Spinal cord (tissue), 10 donors: ENCODE measurements around the gene ANKRD11. TPM values are rescaled to one million over a fixed set of nuclear protein-coding genes. Genes with fewer than 3 reads are reported as not detected.

Experiments
- DNase-seq, 6 donors: peaks; one replicate each; pipeline versions ENCODE4 v3.0.0 to v3.0.0-alpha.2; 2013 to 2015; ENCODE audit warnings: low spot score in 6 of 6, low read depth in 4 of 6
- H3K27ac ChIP-seq: one replicate; pipeline ENCODE4 v1.5.1; 2013; ENCODE audit warnings: low read depth, low read length, control low read depth
- H3K27me3 ChIP-seq: one replicate; pipeline ENCODE4 v1.6.1; 2013; ENCODE audit warnings: low read length; ENCODE audit not compliant: control insufficient read depth, insufficient read depth
- H3K36me3 ChIP-seq: one replicate; pipeline ENCODE4 v1.6.1; 2013; ENCODE audit warnings: low read length; ENCODE audit not compliant: control insufficient read depth, insufficient read depth
- H3K4me1 ChIP-seq: one replicate; pipeline ENCODE4 v1.6.1; 2013; ENCODE audit warnings: low read length; ENCODE audit not compliant: control insufficient read depth, insufficient read depth
- H3K4me3 ChIP-seq: one replicate; pipeline ENCODE4 v1.5.1; 2013; ENCODE audit warnings: low read depth, low read length, control low read depth
- H3K9me3 ChIP-seq: one replicate; pipeline ENCODE4 v1.6.1; 2013; ENCODE audit warnings: low read length; ENCODE audit not compliant: control insufficient read depth, insufficient read depth
- WGBS: methylation state at CpG from one replicate; pipeline ENCODE4 v1.1.5; 2013; ENCODE audit warnings: missing lambda C conversion rate; ENCODE audit not compliant: insufficient coverage; 5-methylcytosine and 5-hydroxymethylcytosine counted together
- polyA plus RNA-seq, 2 donors: library from polyadenylated mRNA; unstranded; fragments of 120-200 nt; gene quantifications; one replicate each; pipeline ENCODE4 v1.2.1, GENCODE V29; 2013; ENCODE audit not compliant: insufficient read length in 2 of 2
- total RNA-seq, 2 donors: library from RNA; depleted of rRNA in 1 of 2; stranded (reverse); fragments of 120-200 nt in 1 of 2; fragments of >200 nt in 1 of 2; gene quantifications; one replicate each; pipeline versions ENCODE4 v1.2.3 to v1.2.4, GENCODE V29; 2013 to 2014
- donor health status: healthy.

The ANKRD11 gene
- total and polyA plus RNA-seq, 4 donors: 38.2 to 104 (median 73.5) TPM

DNA sequence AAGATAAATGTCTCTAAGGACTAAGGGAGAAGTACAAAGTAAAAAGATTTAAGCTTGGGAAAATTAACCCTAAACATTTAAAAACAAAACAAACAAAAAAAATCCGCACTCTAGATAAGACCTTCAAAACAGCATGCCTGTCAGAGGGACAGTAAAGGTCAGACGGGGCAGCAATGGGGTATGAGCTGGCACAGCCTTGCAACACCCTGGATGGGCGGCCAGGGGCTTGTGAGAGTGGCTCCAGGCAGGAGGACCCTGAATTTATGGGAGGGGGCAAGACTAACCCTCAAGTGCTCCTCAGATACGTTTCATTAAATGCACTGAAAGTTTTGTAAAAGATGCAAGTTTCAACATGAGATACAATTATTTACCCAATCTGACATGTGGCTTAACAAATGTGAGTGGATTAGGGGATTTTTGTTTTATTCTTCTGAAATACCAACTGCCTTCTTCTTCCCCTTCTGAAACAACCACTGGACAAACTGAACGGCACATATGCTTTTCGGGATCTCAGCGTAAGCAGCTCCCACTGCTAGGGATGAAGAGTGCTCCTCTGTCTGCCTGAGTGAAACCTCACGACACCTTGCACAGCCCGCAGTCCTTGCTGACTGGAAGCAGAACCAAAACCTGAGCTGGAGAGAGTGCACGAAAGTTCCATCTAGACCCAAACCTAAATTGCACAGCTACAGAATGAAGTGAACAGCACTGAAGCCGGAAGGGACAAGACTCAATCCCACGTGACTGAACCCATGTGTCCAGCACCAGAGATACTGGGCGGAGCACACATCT is 128.4 kb downstream of the ANKRD11 start:
- H3K36me3 ChIP-seq: peaks cover 8% of the 10 kb centered on the region
- H3K27ac ChIP-seq: no peak overlapping the region
- no peak for DNase-seq
- H3K27me3 ChIP-seq: no peaks in the 10 kb centered on the region
- no peaks in the 10 kb centered on the region for H3K9me3 ChIP-seq
- H3K4me3 ChIP-seq: no peak overlapping the region
- H3K4me1 ChIP-seq: peaks cover 63% of the 10 kb centered on the region
- 93% methylated on average over 6 of the region's 13 CpGs for WGBS

DNA sequence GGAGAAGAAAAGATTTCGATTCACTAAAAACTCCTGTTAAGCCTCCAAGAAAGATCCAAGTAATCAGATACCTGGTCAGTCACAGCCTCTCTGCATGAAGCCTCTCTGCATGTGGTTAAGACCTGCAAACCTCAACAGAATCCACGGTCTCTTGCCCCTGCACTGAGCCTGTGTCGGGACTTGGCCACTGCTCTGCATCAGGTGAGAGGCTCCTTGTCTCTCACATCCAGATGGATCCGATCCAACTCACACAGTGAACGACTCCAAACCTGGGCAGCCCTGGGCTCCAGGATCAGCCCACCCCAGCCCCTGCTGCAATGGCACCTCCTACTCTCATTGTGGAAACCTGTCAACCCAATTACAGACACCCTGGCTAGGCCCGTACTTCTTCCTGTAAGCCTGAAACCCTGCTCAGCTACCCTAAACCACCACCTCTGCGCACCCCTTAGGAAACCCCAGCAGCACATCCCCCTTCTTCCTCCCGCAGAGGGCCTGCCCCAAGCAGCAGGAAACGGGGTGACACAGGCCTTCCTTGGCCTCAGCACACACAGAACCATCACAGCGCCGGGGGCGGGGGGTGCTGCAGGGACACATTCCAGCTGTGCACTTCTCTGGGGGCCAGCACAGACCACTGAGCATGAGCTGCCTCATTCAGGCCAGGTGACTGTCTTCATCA is 129.5 kb downstream of the ANKRD11 start:
- H3K27me3 ChIP-seq: no peaks in the 10 kb centered on the region
- H3K9me3 ChIP-seq: no peaks in the 10 kb centered on the region
- H3K4me3 ChIP-seq: no peak overlapping the region
- DNase-seq: no peak
- 67% methylated on average over 11 of the region's 12 CpGs for WGBS
- H3K36me3 ChIP-seq: peaks cover 8% of the 10 kb centered on the region
- peaks cover 64% of the 10 kb centered on the region for H3K4me1 ChIP-seq
- H3K27ac ChIP-seq: no peak overlapping the region

DNA sequence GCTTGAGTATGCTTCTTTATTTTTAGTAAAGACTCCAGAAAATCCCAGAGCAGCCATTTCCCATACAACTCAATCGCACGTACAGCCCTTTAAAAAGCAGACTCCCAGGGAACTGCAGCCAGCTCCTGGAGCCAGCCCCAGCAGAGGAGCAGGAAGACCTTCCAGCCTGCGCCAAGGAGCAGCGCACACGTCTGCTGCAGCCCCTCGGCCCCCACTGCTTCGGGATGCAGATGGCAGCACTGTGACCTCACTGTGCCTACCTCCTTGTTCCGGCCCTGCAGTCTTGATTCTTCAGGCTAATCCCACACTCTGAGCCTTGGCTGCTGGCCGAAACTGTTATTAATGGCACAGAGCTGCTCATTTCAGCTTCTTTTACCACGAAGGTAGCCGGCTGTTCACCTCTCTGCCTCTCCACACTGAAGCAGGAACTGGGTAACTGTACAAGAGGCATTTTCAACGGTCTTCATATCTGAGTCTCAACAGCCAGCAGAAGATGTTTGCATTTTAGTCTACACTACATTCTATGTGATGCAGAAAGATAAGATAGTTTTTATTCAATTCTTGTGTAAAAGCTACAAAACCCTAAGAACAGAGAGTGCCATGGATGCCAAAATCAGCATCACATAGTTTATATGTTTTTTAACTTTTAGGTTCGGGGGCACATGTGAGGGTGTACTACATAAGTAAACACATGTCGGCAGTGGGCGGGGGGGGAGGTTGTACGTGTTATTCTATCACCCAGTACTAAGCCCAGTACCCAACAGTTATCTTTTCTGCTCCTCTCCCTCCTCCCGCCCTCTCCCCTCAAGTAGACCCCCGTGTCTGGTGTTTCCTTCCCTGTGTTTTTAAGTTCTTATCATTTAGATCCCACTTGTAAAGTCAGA is 130.9 kb downstream of the ANKRD11 start:
- H3K4me1 ChIP-seq: peaks cover 69% of the 10 kb centered on the region
- 21% methylated on average over 12 of the region's 18 CpGs for WGBS
- H3K27ac ChIP-seq: peak overlapping the region; percentile 29
- no peaks in the 10 kb centered on the region for H3K27me3 ChIP-seq
- H3K9me3 ChIP-seq: no peaks in the 10 kb centered on the region
- H3K4me3 ChIP-seq: no peak overlapping the region
- H3K36me3 ChIP-seq: peaks cover 11% of the 10 kb centered on the region
- DNase-seq: peak in 2 of 6 donors; percentile 82 to 84

DNA sequence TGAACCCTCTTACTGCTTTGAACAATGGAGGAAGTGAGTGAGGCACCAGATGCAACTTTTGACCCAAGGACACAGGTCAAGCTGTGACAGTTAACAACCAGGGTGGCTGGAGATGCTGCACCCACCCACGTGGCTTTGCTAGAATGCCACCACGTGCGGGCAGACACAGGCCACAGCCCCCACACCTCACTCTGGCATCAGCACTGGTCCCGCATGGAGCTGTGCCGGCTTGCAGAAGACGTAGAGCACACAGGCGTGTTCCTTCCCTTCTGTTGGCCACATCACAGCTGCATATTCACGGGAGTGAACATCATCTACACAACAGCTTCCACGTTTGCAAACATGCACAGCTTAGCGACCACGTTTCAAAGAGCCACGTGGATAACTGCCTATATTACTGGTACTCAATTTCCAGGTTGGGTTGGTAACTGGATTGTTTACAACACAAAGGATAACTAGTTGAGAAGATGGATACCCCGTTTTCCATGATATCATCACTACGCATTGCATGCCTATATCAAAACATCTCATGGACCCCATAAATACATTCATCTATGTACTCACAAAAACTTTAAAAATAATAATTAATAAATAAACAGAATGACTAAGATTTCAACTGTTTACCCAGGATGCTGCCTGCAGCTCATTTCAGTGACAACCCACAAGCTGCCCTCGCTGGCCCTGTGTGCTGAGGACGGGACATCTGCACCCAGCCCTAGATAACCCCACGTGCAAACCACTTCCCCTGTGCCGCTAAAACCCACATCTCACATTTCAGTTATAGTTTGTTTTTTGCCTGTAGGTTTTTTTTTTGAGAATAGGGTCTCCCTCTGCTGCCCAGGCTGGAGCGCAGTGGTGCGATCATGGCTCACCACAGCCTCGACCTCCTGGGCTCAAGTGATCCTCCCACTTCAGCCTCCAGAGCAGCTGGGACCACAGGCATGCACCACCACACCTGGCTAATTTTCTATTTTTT is 132.0 kb downstream of the ANKRD11 start:
- Histone ChIP-seq H3K36me3 (peaks cover 11% of the 10 kb centered on the region), H3K4me3 (no peak overlapping the region), H3K27ac (no peak overlapping the region), H3K9me3 (no peaks in the 10 kb centered on the region), H3K4me1 (peaks cover 71% of the 10 kb centered on the region), H3K27me3 (no peaks in the 10 kb centered on the region)
- WGBS: 77% methylated on average over 8 of the region's 21 CpGs
- DNase-seq: no peak

DNA sequence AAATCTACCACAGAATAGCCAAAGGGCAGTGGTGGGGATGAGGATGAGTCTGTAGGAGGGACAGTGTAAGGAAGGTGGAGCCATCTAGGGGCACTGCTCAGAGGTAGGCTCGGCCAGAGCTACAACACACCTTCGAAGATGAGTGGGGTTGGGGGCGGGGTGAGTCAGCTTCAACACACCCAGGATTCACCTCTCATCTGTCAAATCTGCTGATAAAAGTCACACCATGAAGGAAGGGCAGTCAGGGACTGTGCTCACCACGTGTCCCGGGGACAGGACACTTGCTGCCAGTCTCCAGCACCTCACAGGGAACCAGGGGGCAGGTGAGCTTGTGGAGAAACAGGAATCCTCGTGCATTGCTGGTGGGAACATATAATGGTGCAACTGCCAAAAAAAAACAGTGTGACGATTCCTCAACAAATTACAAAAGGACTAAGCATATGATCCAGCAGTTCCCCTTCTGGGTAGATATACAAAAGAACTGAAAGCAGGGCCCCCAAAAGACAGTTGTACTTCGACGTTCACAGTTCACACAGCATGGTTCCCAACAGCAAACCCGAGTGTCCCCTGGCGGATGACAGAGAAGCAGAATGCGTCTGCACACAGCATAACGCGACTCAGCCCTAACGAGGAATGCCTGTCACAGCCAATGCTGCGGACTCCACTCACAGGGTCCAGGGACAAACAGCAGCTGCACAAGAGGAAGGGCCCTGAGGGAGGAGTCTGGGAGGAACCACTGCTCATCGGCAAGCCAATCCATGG is 133.1 kb downstream of the ANKRD11 start:
- 17% methylated on average over 13 of the region's 17 CpGs for WGBS
- H3K4me1 ChIP-seq: peaks cover 76% of the 10 kb centered on the region
- H3K9me3 ChIP-seq: no peaks in the 10 kb centered on the region
- H3K4me3 ChIP-seq: no peak overlapping the region
- H3K36me3 ChIP-seq: peaks cover 11% of the 10 kb centered on the region
- peak in 2 of 6 donors; percentile 72 to 82 for DNase-seq
- no peaks in the 10 kb centered on the region for H3K27me3 ChIP-seq
- peak overlapping the region; percentile 69 for H3K27ac ChIP-seq

DNA sequence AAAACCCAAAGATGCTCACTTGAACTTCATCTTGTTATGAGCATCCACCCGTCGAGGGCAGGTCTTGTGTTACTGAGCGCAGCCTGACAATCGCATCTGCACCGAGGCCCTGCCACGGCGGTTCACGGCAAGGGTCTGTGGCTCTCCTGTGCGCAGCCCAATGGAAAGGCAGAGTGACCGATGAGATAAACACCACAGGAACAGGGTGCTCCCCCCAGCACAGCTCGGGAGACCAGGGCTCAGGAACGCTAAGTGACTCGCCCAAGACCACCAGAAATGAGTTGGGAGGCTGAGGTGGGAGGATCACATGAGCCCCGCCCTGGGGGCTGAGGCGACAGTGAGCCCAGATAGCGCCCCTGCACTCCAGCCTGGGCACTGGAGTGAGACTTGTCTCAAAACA is 134.7 kb downstream of the ANKRD11 start:
- H3K4me3 ChIP-seq: no peak overlapping the region
- H3K27me3 ChIP-seq: no peaks in the 10 kb centered on the region
- H3K27ac ChIP-seq: no peak overlapping the region
- peaks cover 63% of the 10 kb centered on the region for H3K4me1 ChIP-seq
- H3K36me3 ChIP-seq: peaks cover 3% of the 10 kb centered on the region
- H3K9me3 ChIP-seq: no peaks in the 10 kb centered on the region
- WGBS: 93% methylated on average over 11 of the region's 16 CpGs
- no peak for DNase-seq

DNA sequence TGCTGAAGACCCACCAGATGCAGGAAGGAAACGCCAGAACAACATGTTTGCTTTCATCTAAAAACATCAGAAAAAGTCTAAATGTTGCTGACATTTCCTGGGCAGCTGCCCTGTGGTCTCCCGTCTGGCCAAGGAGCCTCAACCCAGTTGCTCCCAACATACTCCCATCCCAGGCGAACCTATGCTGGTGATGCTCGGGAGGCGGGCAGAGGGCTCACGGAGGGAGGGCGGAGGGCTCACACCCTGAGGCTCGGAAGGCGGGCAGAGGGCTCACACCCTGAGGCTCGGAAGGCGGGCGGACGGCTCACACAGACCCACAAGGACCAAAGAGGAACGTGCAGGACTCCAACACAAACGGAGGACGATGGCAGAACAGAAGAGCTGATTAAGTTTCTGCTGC is 135.4 kb downstream of the ANKRD11 start:
- no peak for DNase-seq
- no peak overlapping the region for H3K27ac ChIP-seq
- no peaks in the 10 kb centered on the region for H3K27me3 ChIP-seq
- no peak overlapping the region for H3K4me3 ChIP-seq
- H3K9me3 ChIP-seq: no peaks in the 10 kb centered on the region
- WGBS: 80% methylated on average over 16 of the region's 16 CpGs
- H3K36me3 ChIP-seq: peaks cover 3% of the 10 kb centered on the region
- peaks cover 63% of the 10 kb centered on the region for H3K4me1 ChIP-seq

DNA sequence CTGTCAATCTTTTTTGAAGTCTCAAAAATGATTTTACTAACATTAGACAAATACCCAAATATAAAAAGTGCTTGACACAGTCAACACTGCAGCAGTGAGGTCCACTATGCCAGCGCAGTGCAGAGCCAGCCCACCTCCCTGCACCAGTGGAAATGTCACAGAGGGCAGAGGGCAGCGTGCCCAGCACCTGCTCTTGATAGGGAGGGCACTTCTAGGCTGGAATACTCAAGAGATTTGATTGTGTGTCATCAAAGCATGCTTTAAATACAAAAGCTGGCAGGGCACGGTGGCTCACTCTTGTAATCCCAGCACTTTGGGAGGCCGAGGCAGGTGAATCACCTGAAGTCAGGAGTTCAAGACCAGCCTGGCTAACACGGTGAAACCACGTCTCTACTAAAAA is 136.0 kb downstream of the ANKRD11 start:
- Histone ChIP-seq H3K9me3 (no peaks in the 10 kb centered on the region), H3K36me3 (peaks cover 3% of the 10 kb centered on the region), H3K4me1 (peaks cover 60% of the 10 kb centered on the region), H3K27ac (no peak overlapping the region), H3K4me3 (no peak overlapping the region), H3K27me3 (no peaks in the 10 kb centered on the region)
- no peak for DNase-seq
- WGBS: 88% methylated on average over 6 of the region's 6 CpGs
